HG03064 (cell line): ENCODE data around the gene EMP3.
"Not testable (repeated sequence)": the region's sequence is repeated elsewhere in the genome, so short reads cannot be mapped to it uniquely, and the experiment has no call there.

Experiments used
- ATAC-seq: cut with Tn5 transposase; IDR thresholded peaks from one replicate; pipeline ENCODE4 v1.9.1; 2021; ENCODE audit warnings: low read depth; ENCODE audit not compliant: unreplicated experiment

The EMP3 gene

DNA sequence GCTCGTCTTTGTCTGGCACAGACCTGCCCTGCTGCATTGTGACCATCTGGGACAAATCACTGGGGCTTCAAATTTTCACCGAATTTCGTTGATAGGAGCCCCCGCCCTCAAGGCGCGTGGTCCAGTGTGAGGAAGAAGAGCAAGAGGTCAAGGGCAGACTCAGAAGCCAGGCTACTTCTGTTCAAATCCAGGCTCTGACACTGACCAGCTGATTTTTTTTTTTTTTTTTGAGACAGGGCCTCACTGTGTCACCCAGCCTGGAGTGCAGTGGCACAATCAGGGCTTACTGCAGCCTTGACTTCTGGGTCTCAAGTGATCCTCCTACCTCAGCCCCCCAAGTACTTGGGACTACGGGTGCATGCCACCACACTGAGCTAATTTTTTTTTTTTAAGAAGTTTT is 46.0 kb downstream of the EMP3 start:
- no peak for ATAC-seq

DNA sequence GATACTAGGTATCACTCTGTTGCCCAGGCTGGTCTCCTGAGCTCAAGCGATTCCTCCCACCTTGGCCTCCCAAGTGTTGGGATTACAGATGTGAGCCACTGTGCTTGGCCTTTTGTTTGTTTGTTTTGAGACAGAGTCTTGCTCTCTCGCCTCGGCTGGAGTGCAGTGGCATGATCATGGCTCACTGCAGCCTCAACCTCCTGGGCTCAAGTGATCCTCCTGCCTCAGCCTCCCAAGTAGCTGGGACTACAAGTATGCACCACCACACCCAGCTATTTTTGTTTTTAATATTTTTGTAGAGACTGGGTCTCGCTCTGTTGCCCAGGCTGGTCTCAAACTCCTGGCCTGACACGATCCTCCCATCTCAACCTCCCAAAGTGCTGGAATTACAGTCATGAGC is 46.4 kb downstream of the EMP3 start:
- not testable (repeated sequence) for ATAC-seq

DNA sequence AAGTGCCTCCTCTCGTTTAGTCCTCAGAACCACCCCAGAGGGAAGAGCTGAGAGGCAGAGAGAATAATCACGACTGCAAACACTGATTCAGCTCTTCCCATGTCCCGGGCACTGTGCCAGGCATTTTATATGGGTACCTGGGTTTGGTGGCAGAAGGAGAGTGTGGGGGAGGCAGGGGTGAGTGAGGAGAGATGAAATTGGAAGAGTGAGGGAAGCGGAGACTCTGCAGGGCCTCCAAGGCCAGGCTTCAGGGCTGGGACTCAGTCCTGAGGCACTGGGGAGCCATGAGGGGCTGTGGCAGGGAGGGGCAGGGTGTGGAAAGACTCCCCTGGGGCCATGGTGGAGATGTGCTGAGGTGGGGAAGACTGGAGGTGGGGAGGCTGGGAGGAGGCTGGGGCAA is 47.6 kb downstream of the EMP3 start:
- no peak for ATAC-seq

DNA sequence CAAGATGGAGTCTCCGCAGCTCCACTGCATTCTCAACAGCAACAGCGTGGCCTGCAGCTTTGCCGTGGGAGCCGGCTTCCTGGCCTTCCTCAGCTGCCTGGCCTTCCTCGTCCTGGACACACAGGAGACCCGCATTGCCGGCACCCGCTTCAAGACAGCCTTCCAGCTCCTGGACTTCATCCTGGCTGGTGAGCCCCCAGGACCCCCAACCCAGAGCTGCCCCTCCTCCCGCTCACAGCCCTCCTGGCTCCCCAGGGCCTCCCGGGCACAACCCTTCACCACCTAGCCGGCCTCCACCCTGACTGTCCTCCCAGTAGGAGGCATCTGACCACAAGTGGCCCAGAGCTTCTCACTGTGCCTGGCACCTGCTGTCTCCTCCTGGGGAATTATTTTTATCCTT is 48.2 kb downstream of the EMP3 start:
- no peak for ATAC-seq

DNA sequence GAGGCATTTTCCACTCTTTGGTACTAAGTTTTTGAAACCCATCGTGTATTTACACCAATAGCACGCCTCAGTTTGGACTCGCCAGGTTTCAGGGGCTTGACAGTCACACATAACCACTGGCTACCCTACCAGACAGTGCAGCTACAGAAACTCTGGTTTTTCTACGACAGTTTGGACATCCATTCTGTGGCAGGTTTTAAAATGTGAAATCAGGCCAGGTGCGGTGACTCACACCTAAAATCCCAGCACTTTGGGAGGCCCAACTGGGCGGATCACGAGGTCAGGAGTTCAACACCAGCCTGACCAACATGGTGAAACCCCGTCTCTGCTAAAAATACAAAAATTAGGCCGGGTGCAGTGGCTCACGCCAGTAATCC is 52.8 kb downstream of the EMP3 start:
- no peak for ATAC-seq

DNA sequence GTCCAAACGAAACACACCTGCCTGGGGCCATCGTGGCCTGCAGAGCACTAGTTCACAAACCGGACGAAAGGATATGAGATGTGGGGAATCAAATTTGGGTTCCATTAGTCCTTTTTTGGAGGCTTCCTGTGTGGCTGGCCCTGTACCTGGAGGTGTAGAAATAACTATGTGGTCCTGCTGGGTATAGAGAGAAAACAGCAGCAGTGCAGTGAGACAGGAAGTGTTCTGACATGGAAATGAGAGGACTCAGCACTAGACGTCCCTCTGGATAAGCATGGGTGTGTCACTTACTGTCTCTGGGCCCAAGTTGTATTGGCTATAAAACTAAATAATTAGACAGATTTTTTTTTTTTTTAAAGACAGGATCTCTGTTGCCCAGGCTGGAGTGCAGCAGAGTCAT is 53.7 kb downstream of the EMP3 start:
- ATAC-seq: no peak
